T-helper 1 cell treated with Interleukin-12 subunit alpha and Interleukin-12 subunit beta and Interleukin-4 antibody, amounts not matched to agents 30 μg/mL and 1 μg/mL, for 36 hours (primary cell): ENCODE data around the gene TGFA.

Experiments used
- H3K27ac Mint-ChIP-seq: one replicate; pipeline ENCODE4 v1.8.0; 2021; ENCODE audit warnings: mild to moderate bottlenecking, mixed read lengths
- H3K27me3 Mint-ChIP-seq: one replicate; pipeline ENCODE4 v1.8.0; 2021; ENCODE audit warnings: low read depth, mixed read lengths
- H3K36me3 Mint-ChIP-seq: one replicate; pipeline ENCODE4 v1.8.0; 2021; ENCODE audit warnings: low read depth, mixed read lengths
- H3K4me1 Mint-ChIP-seq: one replicate; pipeline ENCODE4 v1.8.0; 2021; ENCODE audit warnings: low read depth, mixed read lengths
- H3K4me3 Mint-ChIP-seq: one replicate; pipeline ENCODE4 v1.8.0; 2021; ENCODE audit warnings: mild to moderate bottlenecking, moderate library complexity, mixed read lengths
- H3K9me3 Mint-ChIP-seq: one replicate; pipeline ENCODE4 v1.8.0; 2021; ENCODE audit warnings: mixed read lengths

Gene TGFA

GRCh38 chr2:70463997-70464396 lies 89.6 kb downstream of the TGFA start:
- Mint-ChIP-seq H3K4me3 (no peak overlapping the region), H3K4me1 (no peaks in the 10 kb centered on the region), H3K36me3 (no peaks in the 10 kb centered on the region), H3K27me3 (peaks cover 6% of the 10 kb centered on the region), H3K27ac (no peak overlapping the region), H3K9me3 (no peaks in the 10 kb centered on the region)

- Mint-ChIP-seq H3K4me3 (no peak overlapping the region), H3K27ac (no peak overlapping the region), H3K4me1 (no peaks in the 10 kb centered on the region), H3K27me3 (peaks cover 11% of the 10 kb centered on the region), H3K9me3 (no peaks in the 10 kb centered on the region), H3K36me3 (no peaks in the 10 kb centered on the region)
Measured at GRCh38 chr2:70463581-70463980, 90.0 kb downstream of the TGFA start.

GRCh38 chr2:70461981-70462876 lies 91.4 kb downstream of the TGFA start:
- Mint-ChIP-seq H3K9me3 (no peaks in the 10 kb centered on the region), H3K4me3 (no peak overlapping the region), H3K27ac (no peak overlapping the region), H3K4me1 (no peaks in the 10 kb centered on the region), H3K27me3 (peaks cover 16% of the 10 kb centered on the region), H3K36me3 (no peaks in the 10 kb centered on the region)

GRCh38 chr2:70461414-70461813 lies 92.2 kb downstream of the TGFA start:
- H3K27ac Mint-ChIP-seq: no peak overlapping the region
- no peak overlapping the region for H3K4me3 Mint-ChIP-seq
- H3K27me3 Mint-ChIP-seq: peaks cover 16% of the 10 kb centered on the region
- H3K4me1 Mint-ChIP-seq: peaks cover 2% of the 10 kb centered on the region
- H3K36me3 Mint-ChIP-seq: no peaks in the 10 kb centered on the region
- H3K9me3 Mint-ChIP-seq: no peaks in the 10 kb centered on the region

- H3K27ac Mint-ChIP-seq: no peak overlapping the region
- no peak overlapping the region for H3K4me3 Mint-ChIP-seq
- H3K9me3 Mint-ChIP-seq: no peaks in the 10 kb centered on the region
- H3K4me1 Mint-ChIP-seq: peaks cover 2% of the 10 kb centered on the region
- peaks cover 16% of the 10 kb centered on the region for H3K27me3 Mint-ChIP-seq
- no peaks in the 10 kb centered on the region for H3K36me3 Mint-ChIP-seq
Measured at GRCh38 chr2:70460333-70460732, 93.3 kb downstream of the TGFA start.

- Mint-ChIP-seq H3K4me3 (no peak overlapping the region), H3K27ac (no peak overlapping the region), H3K9me3 (no peaks in the 10 kb centered on the region), H3K4me1 (peaks cover 2% of the 10 kb centered on the region), H3K27me3 (peaks cover 16% of the 10 kb centered on the region), H3K36me3 (no peaks in the 10 kb centered on the region)
Measured at GRCh38 chr2:70458661-70459060, 95.0 kb downstream of the TGFA start.

- Mint-ChIP-seq H3K4me3 (no peak overlapping the region), H3K27ac (no peak overlapping the region), H3K4me1 (peaks cover 2% of the 10 kb centered on the region), H3K27me3 (peaks cover 16% of the 10 kb centered on the region), H3K36me3 (no peaks in the 10 kb centered on the region), H3K9me3 (no peaks in the 10 kb centered on the region)
Measured at GRCh38 chr2:70456585-70457495, 96.8 kb downstream of the TGFA start.

GRCh38 chr2:70454936-70455544 lies 98.6 kb downstream of the TGFA start:
- peaks cover 4% of the 10 kb centered on the region for H3K4me1 Mint-ChIP-seq
- no peaks in the 10 kb centered on the region for H3K36me3 Mint-ChIP-seq
- H3K27ac Mint-ChIP-seq: no peak overlapping the region
- H3K27me3 Mint-ChIP-seq: peaks cover 16% of the 10 kb centered on the region
- no peak overlapping the region for H3K4me3 Mint-ChIP-seq
- no peaks in the 10 kb centered on the region for H3K9me3 Mint-ChIP-seq

- H3K4me3 Mint-ChIP-seq: no peak overlapping the region
- peaks cover 2% of the 10 kb centered on the region for H3K4me1 Mint-ChIP-seq
- no peaks in the 10 kb centered on the region for H3K27me3 Mint-ChIP-seq
- H3K27ac Mint-ChIP-seq: no peak overlapping the region
- H3K9me3 Mint-ChIP-seq: no peaks in the 10 kb centered on the region
- H3K36me3 Mint-ChIP-seq: no peaks in the 10 kb centered on the region
Measured at GRCh38 chr2:70450641-70451250, 102.9 kb downstream of the TGFA start.

- H3K9me3 Mint-ChIP-seq: no peaks in the 10 kb centered on the region
- H3K36me3 Mint-ChIP-seq: no peaks in the 10 kb centered on the region
- H3K27ac Mint-ChIP-seq: no peak overlapping the region
- H3K4me1 Mint-ChIP-seq: peaks cover 2% of the 10 kb centered on the region
- no peak overlapping the region for H3K4me3 Mint-ChIP-seq
- no peaks in the 10 kb centered on the region for H3K27me3 Mint-ChIP-seq
Measured at GRCh38 chr2:70448041-70448440, 105.6 kb downstream of the TGFA start.

- H3K4me3 Mint-ChIP-seq: no peak overlapping the region
- no peak overlapping the region for H3K27ac Mint-ChIP-seq
- peaks cover under 1% of the 10 kb centered on the region for H3K36me3 Mint-ChIP-seq
- H3K27me3 Mint-ChIP-seq: no peaks in the 10 kb centered on the region
- peaks cover 18% of the 10 kb centered on the region for H3K4me1 Mint-ChIP-seq
- H3K9me3 Mint-ChIP-seq: no peaks in the 10 kb centered on the region
Measured at GRCh38 chr2:70443726-70444125, 109.9 kb downstream of the TGFA start.

GRCh38 chr2:70443078-70443465 lies 110.6 kb downstream of the TGFA start:
- no peaks in the 10 kb centered on the region for H3K9me3 Mint-ChIP-seq
- no peak overlapping the region for H3K4me3 Mint-ChIP-seq
- peaks cover 18% of the 10 kb centered on the region for H3K4me1 Mint-ChIP-seq
- no peaks in the 10 kb centered on the region for H3K27me3 Mint-ChIP-seq
- H3K36me3 Mint-ChIP-seq: peaks cover 1% of the 10 kb centered on the region
- H3K27ac Mint-ChIP-seq: no peak overlapping the region

- peaks cover 1% of the 10 kb centered on the region for H3K36me3 Mint-ChIP-seq
- no peaks in the 10 kb centered on the region for H3K27me3 Mint-ChIP-seq
- H3K4me3 Mint-ChIP-seq: no peak overlapping the region
- peaks cover 18% of the 10 kb centered on the region for H3K4me1 Mint-ChIP-seq
- H3K27ac Mint-ChIP-seq: peak overlapping the region; percentile 14
- no peaks in the 10 kb centered on the region for H3K9me3 Mint-ChIP-seq
Measured at GRCh38 chr2:70442301-70443077, 111.1 kb downstream of the TGFA start.
